ENCODE measurements around the gene C1orf87.

The C1orf87 gene

GRCh38 chr1:60073605-60074278 is at the start of gene C1orf87:
Gene C1orf87, minus strand, starts transcription at chr1:60073770. Its CDS starts 1,127 bp downstream, at chr1:60072643.
- Histone ChIP-seq H3K9me2 (replicated peaks; ENCODE audit: low read depth, low read length) (no peaks in the 10 kb centered on the region), H3K4me3 (ENCODE audit: low read length, poor library complexity, severe bottlenecking) (no peak within 1 kb of the TSS), H3K9ac (ENCODE audit: low read depth, low read length, poor library complexity, severe bottlenecking) (no peak within 1 kb of the TSS), H2AFZ (ENCODE audit: low read length) (no peak within 1 kb of the TSS), H4K20me1 (ENCODE audit: insufficient read depth, low read length, poor library complexity, severe bottlenecking) (no peaks in the 10 kb centered on the region), H3K4me1 (ENCODE audit: insufficient read depth, low read length, poor library complexity, severe bottlenecking) (peaks cover 19% of the 10 kb centered on the region), H3K9me3 (ENCODE audit: insufficient read depth, low read depth, low read length) (no peaks in the 10 kb centered on the region), H3F3A (ENCODE audit: low read depth) (no peaks in the 10 kb centered on the region), H3K27me3 (ENCODE audit: insufficient read depth, low read length, poor library complexity, severe bottlenecking) (no peaks in the 10 kb centered on the region), H3K36me3 (ENCODE audit: insufficient read depth, low read length) (no peaks in the 10 kb centered on the region), H3K79me2 (ENCODE audit: insufficient read depth, low read length) (no peaks in the 10 kb centered on the region), H3K4me2 (ENCODE audit: low read depth, low read length, poor library complexity, severe bottlenecking) (no peak within 1 kb of the TSS)
- TF ChIP-seq EZH2phosphoT487 (IDR thresholded peaks at IDR 0.05; ENCODE audit: borderline replicate concordance) (no peak), CTCF (conservative IDR thresholded peaks at IDR 0.05; ENCODE audit: low read length) (no peak)

- Histone ChIP-seq H2AFZ (ENCODE audit: low read length) (no peak overlapping the region), H3K4me2 (ENCODE audit: low read depth, low read length, poor library complexity, severe bottlenecking) (no peak overlapping the region)
- TF ChIP-seq CTCF (conservative IDR thresholded peaks at IDR 0.05; ENCODE audit: low read length) (no peak), EZH2phosphoT487 (IDR thresholded peaks at IDR 0.05; ENCODE audit: borderline replicate concordance) (no peak)
These were observed 44.5 kb upstream of the C1orf87 start for GRCh38 chr1:60118085-60118484.

GRCh38 chr1:60114745-60115318 is 41.3 kb upstream of the C1orf87 start:
- H3K4me1 ChIP-seq (ENCODE audit: insufficient read depth, low read length, poor library complexity, severe bottlenecking): peaks cover 21% of the 10 kb centered on the region

More at GRCh38 chr1:60118085-60118484, 44.5 kb upstream of the C1orf87 start:
- Histone ChIP-seq H4K20me1 (ENCODE audit: insufficient read depth, low read length, poor library complexity, severe bottlenecking) (no peaks in the 10 kb centered on the region), H3K79me2 (ENCODE audit: insufficient read depth, low read length) (no peaks in the 10 kb centered on the region), H3K9ac (ENCODE audit: low read depth, low read length, poor library complexity, severe bottlenecking) (no peak overlapping the region), H3K27me3 (ENCODE audit: insufficient read depth, low read length, poor library complexity, severe bottlenecking) (no peaks in the 10 kb centered on the region), H3K4me3 (ENCODE audit: low read length, poor library complexity, severe bottlenecking) (no peak overlapping the region), H3F3A (ENCODE audit: low read depth) (no peaks in the 10 kb centered on the region), H3K4me1 (ENCODE audit: insufficient read depth, low read length, poor library complexity, severe bottlenecking) (no peaks in the 10 kb centered on the region), H3K9me2 (replicated peaks; ENCODE audit: low read depth, low read length) (no peaks in the 10 kb centered on the region), H3K9me3 (ENCODE audit: insufficient read depth, low read depth, low read length) (no peaks in the 10 kb centered on the region), H3K36me3 (ENCODE audit: insufficient read depth, low read length) (no peaks in the 10 kb centered on the region)

More at GRCh38 chr1:60114745-60115318, 41.3 kb upstream of the C1orf87 start:
- no peaks in the 10 kb centered on the region for H3K9me3 ChIP-seq (ENCODE audit: insufficient read depth, low read depth, low read length)
- H4K20me1 ChIP-seq (ENCODE audit: insufficient read depth, low read length, poor library complexity, severe bottlenecking): no peaks in the 10 kb centered on the region
- no peaks in the 10 kb centered on the region for H3F3A ChIP-seq (ENCODE audit: low read depth)
- H3K4me2 ChIP-seq (ENCODE audit: low read depth, low read length, poor library complexity, severe bottlenecking): no peak overlapping the region
- H3K27me3 ChIP-seq (ENCODE audit: insufficient read depth, low read length, poor library complexity, severe bottlenecking): no peaks in the 10 kb centered on the region
- TF ChIP-seq CTCF (conservative IDR thresholded peaks at IDR 0.05; ENCODE audit: low read length): no peak
- no peak for TF ChIP-seq EZH2phosphoT487 (IDR thresholded peaks at IDR 0.05; ENCODE audit: borderline replicate concordance)
- H3K36me3 ChIP-seq (ENCODE audit: insufficient read depth, low read length): no peaks in the 10 kb centered on the region
- H2AFZ ChIP-seq (ENCODE audit: low read length): no peak overlapping the region
- no peak overlapping the region for H3K4me3 ChIP-seq (ENCODE audit: low read length, poor library complexity, severe bottlenecking)
- H3K79me2 ChIP-seq (ENCODE audit: insufficient read depth, low read length): no peaks in the 10 kb centered on the region
- no peak overlapping the region for H3K9ac ChIP-seq (ENCODE audit: low read depth, low read length, poor library complexity, severe bottlenecking)
- no peaks in the 10 kb centered on the region for H3K9me2 ChIP-seq (replicated peaks; ENCODE audit: low read depth, low read length)
